ENCODE data around the gene HDAC11. TPM values are rescaled to one million over a fixed set of nuclear protein-coding genes. Genes with fewer than 3 reads are reported as not detected.
A peak's percentile ranks its signal among the peaks of the same experiment; 100 is the strongest.

Gene HDAC11
- total RNA-seq, 1 experiment from 2014 or later: 7.0 TPM

DNA sequence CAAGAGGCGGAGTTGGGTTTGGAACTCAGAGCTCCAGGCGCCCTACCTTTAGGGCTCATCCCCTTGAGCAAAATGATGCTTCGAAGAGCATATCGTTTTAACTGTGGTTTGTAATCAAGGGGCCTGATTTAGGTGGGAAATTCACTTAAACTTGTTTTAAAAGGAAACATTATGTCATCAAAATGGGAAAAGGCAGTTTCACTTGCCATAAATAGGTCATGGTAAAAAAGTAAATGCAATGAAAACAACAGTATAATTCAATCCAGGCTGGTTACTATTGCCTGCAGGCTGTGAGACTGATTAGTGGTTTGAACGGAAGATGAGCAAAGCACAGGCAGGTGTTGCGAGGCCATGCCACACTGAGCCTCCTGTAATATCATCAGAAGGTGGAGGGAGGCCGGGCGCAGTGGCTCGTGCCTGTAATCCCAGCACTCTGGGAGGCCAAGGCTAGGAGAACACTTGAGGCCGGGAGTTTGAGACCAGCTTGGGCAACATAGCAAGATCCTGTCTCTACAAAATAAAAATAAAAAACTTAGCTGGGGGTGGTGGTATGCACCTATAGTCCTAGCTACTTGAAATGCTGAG, 2.1 kb downstream of the HDAC11 start:
- 0 out of 5 replicates have a peak overlapping the region, but pooled peaks of 1 of the 2 experiments have one; percentile 47 for H3K4me3 Mint-ChIP-seq
- H3K4ac ChIP-seq (ENCODE audit: low read depth, low read length): no peak overlapping the region

More for the DNA sequence above, 2.1 kb downstream of the HDAC11 start:
- Histone ChIP-seq H2AK5ac (ENCODE audit: insufficient read length, low read length) (no peak overlapping the region), H3K23ac (ENCODE audit: insufficient read length, low read depth, low read length) (no peak overlapping the region), H3K23me2 (ENCODE audit: insufficient read length, low read depth, low read length, poor library complexity, severe bottlenecking) (peaks cover 3% of the 10 kb centered on the region), H3K9me3 (ENCODE audit: control insufficient read depth, low read depth, low read length) (no peaks in the 10 kb centered on the region), H3K14ac (ENCODE audit: insufficient read depth, low read length) (no peak overlapping the region), H2AFZ (ENCODE audit: low read length) (no peak overlapping the region), H3K4me1 (ENCODE audit: insufficient read depth, low read length) (peaks cover 4% of the 10 kb centered on the region; the same call in 1 of the 2 replicates), H3K79me1 (ENCODE audit: insufficient read depth, low read depth, low read length, poor library complexity, severe bottlenecking) (no peaks in the 10 kb centered on the region), H3K27ac (ENCODE audit: insufficient read length, low read depth, low read length) (no peak overlapping the region), H2BK15ac (ENCODE audit: low read depth, low read length) (no peak overlapping the region), H4K91ac (ENCODE audit: insufficient read length, low read depth, low read length) (no peak overlapping the region), H3K27me3 (ENCODE audit: insufficient read depth, low read length) (no peaks in the 10 kb centered on the region; the same call in 1 of the 2 replicates), H3T11ph (ENCODE audit: low read length) (no peak overlapping the region), H3K56ac (ENCODE audit: insufficient read length, low read depth, low read length) (no peak overlapping the region), H3K4me2 (ENCODE audit: insufficient read depth, insufficient read length, low read length) (no peak overlapping the region), H3K9ac (ENCODE audit: extremely low read depth, insufficient read length, low read length) (no peak overlapping the region), H2BK20ac (ENCODE audit: low read depth, low read length, poor library complexity, severe bottlenecking) (no peak overlapping the region), H4K8ac (replicated peaks; ENCODE audit: insufficient read length, low read depth, low read length) (no peak overlapping the region), H2BK5ac (ENCODE audit: insufficient read length, low read length) (no peak overlapping the region), H4K5ac (ENCODE audit: insufficient read length, low read depth, low read length) (no peak overlapping the region), H2BK120ac (ENCODE audit: low read depth, low read length, poor library complexity, severe bottlenecking) (no peak overlapping the region), H4K20me1 (ENCODE audit: control insufficient read depth, insufficient read depth, insufficient read length) (no peaks in the 10 kb centered on the region), H2BK12ac (ENCODE audit: insufficient read length, low read depth, low read length) (no peak overlapping the region), H3K79me2 (ENCODE audit: insufficient read depth, low read length) (no peaks in the 10 kb centered on the region), H3K18ac (ENCODE audit: insufficient read length, low read depth, low read length) (no peak overlapping the region)
- H3K27me3 Mint-ChIP-seq (ENCODE audit: low read depth): peaks cover 19% of the 10 kb centered on the region
- no peak overlapping the region for H3K27ac Mint-ChIP-seq
- H3K4me1 Mint-ChIP-seq: peaks cover 20 to 35% of the 10 kb centered on the region in 2 experiments
- H3K36me3 Mint-ChIP-seq (ENCODE audit: insufficient read depth in 1 of 3, low read depth in 3 of 3): peaks cover 0 to 5% (median 0%) of the 10 kb centered on the region in 3 experiments; a peak in 4 of 7 replicates
- TF ChIP-seq, protein P1, sequence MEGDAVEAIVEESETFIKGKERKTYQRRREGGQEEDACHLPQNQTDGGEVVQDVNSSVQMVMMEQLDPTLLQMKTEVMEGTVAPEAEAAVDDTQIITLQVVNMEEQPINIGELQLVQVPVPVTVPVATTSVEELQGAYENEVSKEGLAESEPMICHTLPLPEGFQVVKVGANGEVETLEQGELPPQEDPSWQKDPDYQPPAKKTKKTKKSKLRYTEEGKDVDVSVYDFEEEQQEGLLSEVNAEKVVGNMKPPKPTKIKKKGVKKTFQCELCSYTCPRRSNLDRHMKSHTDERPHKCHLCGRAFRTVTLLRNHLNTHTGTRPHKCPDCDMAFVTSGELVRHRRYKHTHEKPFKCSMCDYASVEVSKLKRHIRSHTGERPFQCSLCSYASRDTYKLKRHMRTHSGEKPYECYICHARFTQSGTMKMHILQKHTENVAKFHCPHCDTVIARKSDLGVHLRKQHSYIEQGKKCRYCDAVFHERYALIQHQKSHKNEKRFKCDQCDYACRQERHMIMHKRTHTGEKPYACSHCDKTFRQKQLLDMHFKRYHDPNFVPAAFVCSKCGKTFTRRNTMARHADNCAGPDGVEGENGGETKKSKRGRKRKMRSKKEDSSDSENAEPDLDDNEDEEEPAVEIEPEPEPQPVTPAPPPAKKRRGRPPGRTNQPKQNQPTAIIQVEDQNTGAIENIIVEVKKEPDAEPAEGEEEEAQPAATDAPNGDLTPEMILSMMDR (conservative IDR thresholded peaks at IDR 0.05): no peak
- WGBS (ENCODE audit: extremely low coverage, insufficient read length, low lambda C conversion rate): no CpG with 5 or more reads among the region's 10 CpGs
- DNase-seq: no peak
- H3K9me3 Mint-ChIP-seq: no peaks in the 10 kb centered on the region

Data from H9 (cell line).